ENCODE measurements around the gene RIN1.
"Not testable (repeated sequence)": the region's sequence is repeated elsewhere in the genome, so short reads cannot be mapped to it uniquely, and the experiment has no call there.

The RIN1 gene

GRCh38 chr11:66363187-66363601 lies 27.0 kb upstream of the RIN1 start:
- no peak for DNase-seq (ENCODE audit: low spot score)
- TF ChIP-seq, protein P1, sequence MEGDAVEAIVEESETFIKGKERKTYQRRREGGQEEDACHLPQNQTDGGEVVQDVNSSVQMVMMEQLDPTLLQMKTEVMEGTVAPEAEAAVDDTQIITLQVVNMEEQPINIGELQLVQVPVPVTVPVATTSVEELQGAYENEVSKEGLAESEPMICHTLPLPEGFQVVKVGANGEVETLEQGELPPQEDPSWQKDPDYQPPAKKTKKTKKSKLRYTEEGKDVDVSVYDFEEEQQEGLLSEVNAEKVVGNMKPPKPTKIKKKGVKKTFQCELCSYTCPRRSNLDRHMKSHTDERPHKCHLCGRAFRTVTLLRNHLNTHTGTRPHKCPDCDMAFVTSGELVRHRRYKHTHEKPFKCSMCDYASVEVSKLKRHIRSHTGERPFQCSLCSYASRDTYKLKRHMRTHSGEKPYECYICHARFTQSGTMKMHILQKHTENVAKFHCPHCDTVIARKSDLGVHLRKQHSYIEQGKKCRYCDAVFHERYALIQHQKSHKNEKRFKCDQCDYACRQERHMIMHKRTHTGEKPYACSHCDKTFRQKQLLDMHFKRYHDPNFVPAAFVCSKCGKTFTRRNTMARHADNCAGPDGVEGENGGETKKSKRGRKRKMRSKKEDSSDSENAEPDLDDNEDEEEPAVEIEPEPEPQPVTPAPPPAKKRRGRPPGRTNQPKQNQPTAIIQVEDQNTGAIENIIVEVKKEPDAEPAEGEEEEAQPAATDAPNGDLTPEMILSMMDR (IDR thresholded peaks at IDR 0.05; ENCODE audit: extremely low read depth, insufficient read depth, missing control alignments): no peak
- in situ Hi-C loops (cut with MboI; ENCODE audit: low pct_unique_long_range_greater_than_20kb, low sequenced_read_pairs, unreplicated experiment): no loop called here

DNA sequence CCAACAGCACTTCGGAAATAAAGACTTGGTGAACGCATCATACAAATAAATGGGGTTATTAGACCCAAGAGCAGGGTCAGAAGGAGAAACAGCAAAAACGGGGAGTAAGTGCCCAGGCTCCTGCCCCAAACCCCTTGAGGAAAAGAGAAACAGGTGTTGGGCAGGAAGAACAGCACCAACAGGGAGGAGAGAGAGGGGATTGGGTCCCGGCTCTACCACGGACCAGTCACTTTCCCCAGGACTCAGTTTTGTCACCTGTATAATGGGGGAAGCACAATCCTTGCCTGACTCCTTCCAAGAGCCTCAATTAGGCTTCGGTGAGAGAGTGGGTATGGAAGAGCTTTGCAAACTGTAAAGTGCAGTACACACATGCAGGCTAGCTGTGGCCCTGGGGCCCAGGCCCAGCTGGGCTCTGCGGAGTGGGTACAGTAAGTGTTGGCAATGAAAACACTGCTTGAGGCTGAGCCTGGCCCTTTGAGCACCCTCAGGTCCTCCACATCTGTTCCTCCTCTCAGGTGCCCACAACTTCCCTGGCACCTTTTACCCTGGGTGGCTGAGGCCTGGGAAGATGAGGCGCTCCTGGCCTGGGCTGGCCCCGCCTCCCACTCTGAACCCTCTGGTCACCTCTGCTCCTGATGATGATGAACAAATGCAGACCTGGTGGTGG lies 26.4 kb upstream of the RIN1 start:
- DNase-seq (ENCODE audit: low spot score): no peak
- TF ChIP-seq, protein P1 (IDR thresholded peaks at IDR 0.05; ENCODE audit: extremely low read depth, insufficient read depth, missing control alignments): no peak

GRCh38 chr11:66361502-66361941 lies 25.3 kb upstream of the RIN1 start:
- in situ Hi-C loops (cut with MboI; ENCODE audit: low pct_unique_long_range_greater_than_20kb, low sequenced_read_pairs, unreplicated experiment): no loop called here

More for the DNA sequence above, 26.4 kb upstream of the RIN1 start:
- in situ Hi-C loops (cut with MboI; ENCODE audit: low pct_unique_long_range_greater_than_20kb, low sequenced_read_pairs, unreplicated experiment): no loop called here

GRCh38 chr11:66360406-66361073 lies 24.3 kb upstream of the RIN1 start:
- no peak for DNase-seq (ENCODE audit: low spot score)

More at GRCh38 chr11:66361502-66361941, 25.3 kb upstream of the RIN1 start:
- DNase-seq (ENCODE audit: low spot score): no peak
- TF ChIP-seq, protein P1 (IDR thresholded peaks at IDR 0.05; ENCODE audit: extremely low read depth, insufficient read depth, missing control alignments): no peak

GRCh38 chr11:66359662-66360087 lies 23.4 kb upstream of the RIN1 start:
- in situ Hi-C loops (cut with MboI; ENCODE audit: low pct_unique_long_range_greater_than_20kb, low sequenced_read_pairs, unreplicated experiment): no loop called here
- TF ChIP-seq, protein P1 (IDR thresholded peaks at IDR 0.05; ENCODE audit: extremely low read depth, insufficient read depth, missing control alignments): no peak
- DNase-seq (ENCODE audit: low spot score): no peak

More at GRCh38 chr11:66360406-66361073, 24.3 kb upstream of the RIN1 start:
- TF ChIP-seq, protein P1 (IDR thresholded peaks at IDR 0.05; ENCODE audit: extremely low read depth, insufficient read depth, missing control alignments): no peak
- in situ Hi-C loops (cut with MboI; ENCODE audit: low pct_unique_long_range_greater_than_20kb, low sequenced_read_pairs, unreplicated experiment): no loop called here

DNA sequence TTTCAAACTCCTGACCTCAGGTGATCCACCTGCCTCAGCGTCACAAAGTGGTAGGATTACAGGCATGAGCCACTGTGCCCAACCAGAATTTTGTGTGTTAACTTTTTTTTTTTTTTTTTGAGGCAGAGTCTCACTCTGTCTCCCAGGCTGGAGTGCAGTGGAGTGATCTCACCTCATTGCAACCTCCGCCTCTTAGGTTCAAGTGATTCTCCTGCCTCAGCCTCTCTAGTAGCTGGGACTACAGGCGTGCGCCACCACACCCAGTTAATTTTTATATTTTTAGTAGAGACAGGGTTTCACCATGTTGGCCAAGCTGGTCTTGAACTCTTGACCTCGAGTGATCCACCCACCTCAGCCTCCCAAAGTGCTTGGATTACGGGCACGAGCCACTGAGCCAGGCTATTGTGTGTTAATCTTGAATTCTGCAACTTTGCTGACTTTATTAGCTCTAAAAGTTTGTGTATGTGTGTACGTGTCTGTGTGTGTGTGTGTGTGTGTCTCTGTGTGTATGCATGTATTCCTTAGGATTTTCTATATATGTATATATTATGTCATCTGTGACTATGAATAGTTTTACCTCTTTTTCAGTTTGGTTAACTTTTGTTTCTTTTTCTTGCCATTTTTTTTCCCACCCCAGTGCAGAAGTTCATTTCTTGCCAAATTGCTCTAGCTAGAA lies 14.5 kb upstream of the RIN1 start:
- DNase-seq (ENCODE audit: low spot score); in situ Hi-C loops (cut with MboI; ENCODE audit: low pct_unique_long_range_greater_than_20kb, low sequenced_read_pairs, unreplicated experiment): not testable (repeated sequence)

- in situ Hi-C loops (cut with MboI; ENCODE audit: low pct_unique_long_range_greater_than_20kb, low sequenced_read_pairs, unreplicated experiment): no loop called here
- TF ChIP-seq, protein P1 (IDR thresholded peaks at IDR 0.05; ENCODE audit: extremely low read depth, insufficient read depth, missing control alignments): no peak
- DNase-seq (ENCODE audit: low spot score): no peak
Observed at GRCh38 chr11:66349084-66349386, 12.8 kb upstream of the RIN1 start.
